A549 (cell line): ENCODE data around the gene EWSR1. TPM values are rescaled to one million over a fixed set of nuclear protein-coding genes. Genes with fewer than 3 reads are reported as not detected.

Experiments
- ATAC-seq, 2 experiments: fragments of 200-7000 bp in 1 of 2; fragments of >200 bp in 1 of 2; cut with Nextera tagmentation in 1 of 2; cut with Tn5 transposase in 1 of 2; 3 replicates each; pipeline versions ENCODE4 v1.8.0 to v1.9.1; 2018 to 2020; ENCODE audit warnings: mild to moderate bottlenecking in 1 of 2, moderate library complexity in 1 of 2
- CTCF ChIA-PET: fragments of 300-600 bp; sonication (Branson Sonifier 250); formaldehyde crosslinking; extraction: SDS; loops from one replicate; lab custom pipeline; 2021; ENCODE audit warnings: antibody characterized with exemption, inconsistent platforms; lab: Yijun Ruan, JAX
- POLR2A ChIA-PET: fragments of 350-600 bp; formaldehyde crosslinking; extraction: SDS; loops from one replicate; lab custom pipeline; 2021; ENCODE audit warnings: antibody characterized with exemption, inconsistent platforms; lab: Yijun Ruan, JAX
- DNase-seq, 2 experiments: peaks; one replicate each; pipeline versions ENCODE4 v3.0.0 to v3.0.0-alpha.2; 2011 to 2016; ENCODE audit warnings: low read depth in 1 of 2, low spot score in 1 of 2
- FAIRE-seq: peaks from 2 replicates; lab custom pipeline; 2011; peaks lifted over from hg19 to GRCh38; lab: Jason Lieb, UNC
- H3K27ac ChIP-seq, 2 experiments: fragments of >200 bp; sonication (Bioruptor Twin); formaldehyde crosslinking; 3 replicates each; pipeline ENCODE4 v1.5.1; 2016 to 2017
- H3K4me1 ChIP-seq: fragments of >200 bp; sonication (Bioruptor Twin); formaldehyde crosslinking; 3 replicates; pipeline ENCODE4 v1.6.1; 2016
- H3K4me2 ChIP-seq: fragments of >200 bp; sonication (Bioruptor Twin); formaldehyde crosslinking; 3 replicates; pipeline ENCODE4 v1.6.1; 2016
- H3K4me3 ChIP-seq: fragments of >200 bp; sonication (Bioruptor Twin); formaldehyde crosslinking; 3 replicates; pipeline ENCODE4 v1.5.1; 2016
- H3K9me3 ChIP-seq: fragments of >200 bp; sonication (Bioruptor Twin); formaldehyde crosslinking; 3 replicates; pipeline ENCODE4 v1.6.1; 2016
- ATOH8 ChIP-seq: fragments of 250-450 bp; sonication (Bioruptor Pico); IDR thresholded peaks from 2 replicates; pipeline ENCODE4 v1.5.0; 2020; ENCODE audit warnings: low read depth, mild to moderate bottlenecking, moderate library complexity
- BHLHE40 ChIP-seq: IDR thresholded peaks from 2 replicates; pipeline ENCODE4 v1.6.1; 2012; ENCODE audit warnings: low read depth, low read length, inconsistent platforms
- EHMT2 ChIP-seq: fragments of 200-600 bp; sonication (generic); IDR thresholded peaks from 2 replicates; pipeline ENCODE4 v1.6.1; 2016; ENCODE audit warnings: antibody characterized with exemption, low read depth, mild to moderate bottlenecking, moderate library complexity
- FOSL2 ChIP-seq, 2 experiments: fragments of 450-650 bp in 1 of 2; fragments of >200 bp in 1 of 2; sonication (Bioruptor Twin) in 1 of 2; formaldehyde crosslinking; IDR thresholded peaks; 2 replicates each; pipeline versions ENCODE4 v1.5.0 to v1.6.1; 2016 to 2020; ENCODE audit warnings: mild to moderate bottlenecking in 1 of 2, moderate library complexity in 1 of 2
- HDAC2 ChIP-seq: fragments of 200-600 bp; sonication (generic); IDR thresholded peaks from 2 replicates; pipeline ENCODE4 v1.6.1; 2016
- HEYL ChIP-seq: fragments of 250-450 bp; sonication (Bioruptor Pico); IDR thresholded peaks from 2 replicates; pipeline ENCODE4 v1.8.0; 2021; ENCODE audit warnings: mild to moderate bottlenecking, moderate library complexity
- HMGXB4 ChIP-seq: fragments of 250-450 bp; sonication (Bioruptor Pico); IDR thresholded peaks from 2 replicates; pipeline ENCODE4 v1.5.0; 2021; ENCODE audit warnings: mild to moderate bottlenecking, moderate library complexity, borderline replicate concordance
- HOXA7 ChIP-seq: fragments of 250-450 bp; sonication (Bioruptor Pico); IDR thresholded peaks from 2 replicates; pipeline ENCODE4 v1.5.0; 2020; ENCODE audit warnings: mild to moderate bottlenecking, moderate library complexity
- KDM1A ChIP-seq: fragments of 200-600 bp; sonication (generic); IDR thresholded peaks from 2 replicates; pipeline ENCODE4 v1.6.1; 2016; ENCODE audit warnings: low read depth, mild to moderate bottlenecking
- MAZ ChIP-seq: fragments of 150-350 bp; IDR thresholded peaks from 2 replicates; pipeline ENCODE4 v1.6.1; 2014; ENCODE audit warnings: antibody characterized with exemption, low read depth, low read length, borderline replicate concordance
- RARB ChIP-seq: fragments of 250-450 bp; sonication (Bioruptor Pico); IDR thresholded peaks from 2 replicates; pipeline ENCODE4 v1.8.0; 2021; ENCODE audit warnings: mild to moderate bottlenecking, moderate library complexity
- RCOR1 ChIP-seq: fragments of 150-350 bp; IDR thresholded peaks from 2 replicates; pipeline ENCODE4 v1.6.1; 2014; ENCODE audit warnings: antibody characterized with exemption, low read length, low read depth
- REST ChIP-seq: fragments of 200-600 bp; sonication (generic); IDR thresholded peaks from 2 replicates; pipeline ENCODE4 v1.6.1; 2016; ENCODE audit warnings: antibody characterized with exemption, mild to moderate bottlenecking, moderate library complexity
- SREBF2 ChIP-seq: fragments of 450-650 bp; IDR thresholded peaks from 2 replicates; pipeline ENCODE4 v1.6.1; 2014; ENCODE audit warnings: mild to moderate bottlenecking, moderate library complexity
- TFCP2L1 ChIP-seq: fragments of 250-450 bp; sonication (Bioruptor Pico); IDR thresholded peaks from 2 replicates; pipeline ENCODE4 v1.5.0; 2021; ENCODE audit warnings: mild to moderate bottlenecking
- TP53 ChIP-seq: fragments of 250-450 bp; sonication (Bioruptor Pico); IDR thresholded peaks from 2 replicates; pipeline ENCODE4 v1.5.0; 2021; ENCODE audit warnings: mild to moderate bottlenecking, moderate library complexity
- USF2 ChIP-seq: fragments of 450-650 bp; IDR thresholded peaks from 2 replicates; pipeline ENCODE4 v1.6.1; 2014; ENCODE audit warnings: antibody characterized with exemption
- ZC3H11A ChIP-seq: fragments of 450-650 bp; IDR thresholded peaks from 2 replicates; pipeline ENCODE4 v1.6.1; 2014; ENCODE audit warnings: antibody characterized with exemption, mild to moderate bottlenecking
- ZFP36 ChIP-seq: fragments of 450-650 bp; IDR thresholded peaks from 2 replicates; pipeline ENCODE4 v1.6.1; 2014; ENCODE audit warnings: borderline replicate concordance; ENCODE audit not compliant: partially characterized antibody
- WGBS: methylation state at CpG from one replicate; pipeline ENCODE4 v1.1.6; 2017; ENCODE audit errors: missing lambda C conversion rate; 5-methylcytosine and 5-hydroxymethylcytosine counted together
- polyA plus RNA-seq, 4 experiments: library from polyadenylated mRNA; depleted of rRNA in 3 of 4; stranded (reverse); fragments of >200 nt; fragmentation: RNase III in 1 of 4; extraction: RNeasy Plus Mini Kit Qiagen cat#74134 plus additional on column Dnase treatment in 1 of 4; gene quantifications; 2 replicates in 3 of 4; 3 replicates in 1 of 4; pipeline ENCODE4 v1.2.3, GENCODE V29; 2011 to 2017

The EWSR1 gene
- polyA plus RNA-seq, 2 of the 4 experiments (the other 2 are of a cell fraction): 146 to 281 TPM

GRCh38 chr22:29269230-29269604, 1.1 kb downstream of the EWSR1 start:
- ChIA-PET CTCF (no interaction called here), POLR2A (interaction anchor here (1.2 kb wide), 1 partner anchor 37 kb away, joined by 4 read pairs; the partner anchor contains the start of gene GAS2L1)
- no peaks in the 10 kb centered on the region for H3K9me3 ChIP-seq
- H3K4me2 ChIP-seq: peak overlapping the region; percentile 98
- FAIRE-seq (no peak), DNase-seq (no peak), ATAC-seq (no peak)
- TF ChIP-seq ATOH8 (CRISPR knock-in tag) (no peak), SREBF2 (no peak), ZFP36 (no peak), REST (no peak), ZC3H11A (no peak), FOSL2 (IDR thresholded peaks at IDR 0.05) (no peak), FOSL2 (CRISPR knock-in tag; IDR thresholded peaks at IDR 0.05) (no peak), HDAC2 (no peak), HOXA7 (no peak), MAZ (no peak), TFCP2L1 (CRISPR knock-in tag) (no peak), HEYL (CRISPR knock-in tag) (no peak), BHLHE40 (no peak), RARB (CRISPR knock-in tag) (no peak), TP53 (CRISPR knock-in tag) (no peak), EHMT2 (no peak), KDM1A (no peak), HMGXB4 (CRISPR knock-in tag) (no peak), RCOR1 (no peak), USF2 (no peak)
- WGBS: under 1% methylated on average over 14 of the region's 14 CpGs
- H3K4me3 ChIP-seq: peak overlapping the region; percentile 99
- peak overlapping the region; percentile 100 for H3K27ac ChIP-seq
- peaks cover 34% of the 10 kb centered on the region for H3K4me1 ChIP-seq
